ENCODE measurements around the gene MEIG1. TPM values are rescaled to one million over a fixed set of nuclear protein-coding genes. Genes with fewer than 3 reads are reported as not detected.

MEIG1 gene
- total RNA-seq, 4 donors from 2014 or later = not detected

DNA sequence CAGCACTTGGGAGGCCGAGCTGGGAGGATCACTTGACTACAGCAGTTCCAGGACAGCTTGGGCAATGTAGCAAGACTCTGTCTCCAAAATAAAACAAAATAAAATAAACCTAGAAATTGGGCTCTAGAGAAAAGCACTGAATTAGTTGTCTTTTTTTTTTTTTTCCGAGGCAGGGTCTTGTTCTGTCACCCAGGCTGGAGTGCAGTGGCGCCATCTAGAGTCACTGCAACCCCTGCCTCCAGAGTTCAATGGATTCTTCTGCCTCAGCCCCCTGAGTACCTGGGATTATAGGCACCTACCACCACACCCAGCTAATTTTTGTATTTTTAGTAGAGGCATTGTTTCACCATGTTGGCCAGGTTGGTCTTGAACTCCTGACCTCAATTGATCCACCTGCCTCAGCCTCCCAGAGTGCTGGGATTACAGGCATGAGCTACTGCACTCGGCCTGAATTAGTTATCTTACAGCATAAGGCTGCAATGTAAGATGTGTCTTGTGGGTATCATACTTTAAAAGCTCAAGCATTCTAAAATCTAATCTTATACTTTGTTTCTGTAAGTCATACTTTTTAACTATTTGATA lies 12.8 kb downstream of the MEIG1 start:
- TF ChIP-seq, protein P1, sequence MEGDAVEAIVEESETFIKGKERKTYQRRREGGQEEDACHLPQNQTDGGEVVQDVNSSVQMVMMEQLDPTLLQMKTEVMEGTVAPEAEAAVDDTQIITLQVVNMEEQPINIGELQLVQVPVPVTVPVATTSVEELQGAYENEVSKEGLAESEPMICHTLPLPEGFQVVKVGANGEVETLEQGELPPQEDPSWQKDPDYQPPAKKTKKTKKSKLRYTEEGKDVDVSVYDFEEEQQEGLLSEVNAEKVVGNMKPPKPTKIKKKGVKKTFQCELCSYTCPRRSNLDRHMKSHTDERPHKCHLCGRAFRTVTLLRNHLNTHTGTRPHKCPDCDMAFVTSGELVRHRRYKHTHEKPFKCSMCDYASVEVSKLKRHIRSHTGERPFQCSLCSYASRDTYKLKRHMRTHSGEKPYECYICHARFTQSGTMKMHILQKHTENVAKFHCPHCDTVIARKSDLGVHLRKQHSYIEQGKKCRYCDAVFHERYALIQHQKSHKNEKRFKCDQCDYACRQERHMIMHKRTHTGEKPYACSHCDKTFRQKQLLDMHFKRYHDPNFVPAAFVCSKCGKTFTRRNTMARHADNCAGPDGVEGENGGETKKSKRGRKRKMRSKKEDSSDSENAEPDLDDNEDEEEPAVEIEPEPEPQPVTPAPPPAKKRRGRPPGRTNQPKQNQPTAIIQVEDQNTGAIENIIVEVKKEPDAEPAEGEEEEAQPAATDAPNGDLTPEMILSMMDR (IDR thresholded peaks at IDR 0.05; ENCODE audit: low read depth) = no peak

DNA sequence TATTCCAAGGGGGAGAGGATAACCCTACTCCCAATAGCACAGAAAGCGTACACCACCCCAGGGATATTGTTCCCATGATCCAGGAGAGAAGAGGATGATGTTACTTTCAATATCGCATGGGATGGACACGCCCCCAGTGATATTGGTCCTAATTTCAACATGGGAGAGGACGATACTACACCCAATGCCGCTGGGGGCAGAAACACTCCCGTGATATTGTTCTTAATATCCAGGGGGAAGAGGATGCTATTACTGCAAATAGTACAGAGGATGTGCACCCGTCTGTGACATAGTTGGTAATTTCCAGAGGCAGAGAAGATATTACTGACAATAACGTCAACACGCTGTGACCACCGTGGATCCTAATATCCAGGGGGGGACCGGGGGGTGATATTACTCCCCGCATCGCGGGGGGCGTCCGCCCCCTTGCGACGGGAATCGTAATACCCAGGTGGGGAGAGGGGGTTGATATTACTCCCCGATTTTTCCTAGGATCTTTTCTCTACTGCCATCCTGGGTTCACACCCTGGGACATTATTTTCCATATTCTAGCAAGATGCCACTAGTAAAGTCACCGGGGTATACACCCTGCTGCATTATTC lies 16.6 kb downstream of the MEIG1 start:
- TF ChIP-seq, protein P1 (IDR thresholded peaks at IDR 0.05; ENCODE audit: low read depth) = no peak

DNA sequence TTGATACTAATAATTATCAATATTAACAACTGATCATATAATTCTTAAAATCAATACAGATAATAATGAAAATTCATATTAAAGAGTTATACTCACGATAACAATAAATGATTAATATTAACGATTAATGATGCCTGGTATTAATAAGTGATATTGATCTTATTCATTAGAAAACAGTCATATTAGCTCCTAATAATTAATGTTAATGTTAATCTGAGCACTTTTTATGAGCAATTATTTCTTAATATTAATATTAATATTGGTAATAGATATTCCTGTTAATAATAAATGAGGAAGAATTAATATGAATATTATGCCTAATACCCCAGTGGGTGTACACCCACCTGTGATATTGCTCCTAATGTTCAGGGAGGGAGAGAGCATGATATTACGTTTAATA lies 23.6 kb downstream of the MEIG1 start:
- TF ChIP-seq, protein P1 (IDR thresholded peaks at IDR 0.05; ENCODE audit: low read depth) = no peak

DNA sequence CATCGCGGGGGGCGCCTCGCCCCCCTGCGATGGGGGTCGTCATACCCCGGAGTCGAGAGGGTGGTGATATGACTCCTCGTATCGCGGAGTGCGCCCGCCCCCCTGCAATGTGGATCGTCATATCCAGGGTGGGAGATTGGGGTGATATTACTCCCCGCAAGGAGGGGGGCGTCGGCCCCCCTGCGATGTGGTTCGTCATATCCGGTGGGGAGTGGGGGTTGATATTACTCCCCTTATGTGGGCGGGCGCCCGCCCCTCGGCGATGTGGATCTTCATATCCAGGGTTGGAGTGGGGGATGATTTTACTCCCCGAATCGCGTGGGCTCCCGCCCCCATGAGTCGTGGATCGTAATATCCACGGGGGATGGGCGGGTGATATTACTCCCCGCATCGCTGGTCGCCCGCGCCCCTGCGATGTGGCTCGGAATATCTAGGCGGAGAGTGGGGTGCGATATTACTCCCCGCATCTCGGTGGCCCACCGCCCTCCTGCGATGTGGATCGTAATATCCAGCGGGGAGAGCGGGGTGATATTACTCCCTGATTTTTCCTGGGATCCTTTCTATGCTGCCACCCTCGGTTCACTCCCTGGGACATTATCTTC lies 36.9 kb downstream of the MEIG1 start:
- TF ChIP-seq, protein P1 (IDR thresholded peaks at IDR 0.05; ENCODE audit: low read depth) = no peak

DNA sequence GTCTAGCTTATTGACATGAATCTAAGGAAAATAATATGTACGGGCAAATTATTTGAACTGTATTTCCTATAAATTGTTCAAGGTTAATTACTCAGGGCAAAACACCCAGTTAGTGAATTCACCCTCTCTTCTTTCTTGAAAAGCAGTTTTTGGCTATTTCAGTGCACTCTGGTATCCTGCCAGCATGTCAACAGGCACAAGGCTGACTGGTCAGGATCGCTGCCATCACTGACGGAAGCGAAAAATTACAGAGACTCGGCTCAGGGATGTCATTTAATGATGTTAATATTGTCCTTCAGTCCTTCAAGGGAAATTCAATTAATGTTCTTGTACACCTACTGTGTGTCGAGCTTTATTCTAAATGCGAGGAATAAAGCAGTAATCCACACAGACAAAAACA lies 56.3 kb downstream of the MEIG1 start:
- TF ChIP-seq, protein P1 (IDR thresholded peaks at IDR 0.05; ENCODE audit: low read depth) = no peak

Other genes starting within 250 kb of the MEIG1 start
- gene FAM107B, start 184.5 kb upstream of the MEIG1 start, total RNA-seq = 10 to 100 TPM; 31.5 to 59.0 (median 39.3) TPM
- gene CDNF, start 121.4 kb upstream of the MEIG1 start, total RNA-seq = 1 to 10 TPM; 2.0 to 6.8 (median 2.7) TPM
- 10 to 100 TPM; 10.5 to 13.4 (median 12.7) TPM for gene HSPA14, start 121.1 kb upstream of the MEIG1 start, total RNA-seq
- gene MSANTD7, start 121.1 kb upstream of the MEIG1 start, total RNA-seq = 10 to 100 TPM in 1 of 4 donors, 1 to 10 TPM in 3; 6.5 to 13.5 (median 7.8) TPM
- 10 to 100 TPM in 1 of 4 donors, 1 to 10 TPM in 3; 3.1 to 11.3 (median 3.6) TPM for gene SUV39H2, start 80.5 kb upstream of the MEIG1 start, total RNA-seq
- 100 to 1,000 TPM in 1 of 4 donors, 10 to 100 TPM in 3; 13.0 to 114 (median 17.2) TPM for gene DCLRE1C, start 5.3 kb upstream of the MEIG1 start, total RNA-seq
- gene OLAH, start 84.6 kb downstream of the MEIG1 start, total RNA-seq = 1 to 10 TPM in 1 of 4 donors, under 1 TPM in 2, not detected in 1; 0.38 to 1.3 (median 0.51) TPM
- gene ACBD7, start 129.4 kb downstream of the MEIG1 start, total RNA-seq = 1 to 10 TPM in 1 of 4 donors, under 1 TPM in 2, not detected in 1; 0.75 to 1.8 (median 0.85) TPM
- 10 to 100 TPM in 3 of 4 donors, 1 to 10 TPM in 1; 7.5 to 10.6 (median 10.3) TPM for gene RPP38, start 138.0 kb downstream of the MEIG1 start, total RNA-seq
- gene NMT2, start 209.3 kb downstream of the MEIG1 start, total RNA-seq = 100 to 1,000 TPM in 1 of 4 donors, 10 to 100 TPM in 3; 57.5 to 102 (median 76.6) TPM

All from subcutaneous adipose tissue (tissue), 4 donors.